ENCODE data around the gene TMEM132E.

TMEM132E gene

GRCh38 chr17:34603974-34604373 is 24.6 kb downstream of the TMEM132E start:
- no peak for TF ChIP-seq CTCF (IDR thresholded peaks at IDR 0.05; ENCODE audit: extremely low read depth, missing control alignments)
- no peak for DNase-seq (ENCODE audit: low spot score)

GRCh38 chr17:34606763-34607162 is 27.4 kb downstream of the TMEM132E start:
- DNase-seq (ENCODE audit: low spot score) = no peak
- TF ChIP-seq CTCF (IDR thresholded peaks at IDR 0.05; ENCODE audit: extremely low read depth, missing control alignments) = no peak

GRCh38 chr17:34607917-34608316 is 28.5 kb downstream of the TMEM132E start:
- no peak for TF ChIP-seq CTCF (IDR thresholded peaks at IDR 0.05; ENCODE audit: extremely low read depth, missing control alignments)
- DNase-seq (ENCODE audit: low spot score) = no peak

- no peak for DNase-seq (ENCODE audit: low spot score)
- TF ChIP-seq CTCF (IDR thresholded peaks at IDR 0.05; ENCODE audit: extremely low read depth, missing control alignments) = no peak
Observed at GRCh38 chr17:34609210-34609609, 29.8 kb downstream of the TMEM132E start.

GRCh38 chr17:34610039-34610438 is 30.7 kb downstream of the TMEM132E start:
- no peak for DNase-seq (ENCODE audit: low spot score)
- no peak for TF ChIP-seq CTCF (IDR thresholded peaks at IDR 0.05; ENCODE audit: extremely low read depth, missing control alignments)

- no peak for TF ChIP-seq CTCF (IDR thresholded peaks at IDR 0.05; ENCODE audit: extremely low read depth, missing control alignments)
- DNase-seq (ENCODE audit: low spot score) = no peak
Observed at GRCh38 chr17:34610506-34610905, 31.1 kb downstream of the TMEM132E start.

GRCh38 chr17:34613064-34614019 is 34.0 kb downstream of the TMEM132E start:
- DNase-seq (ENCODE audit: low spot score) = no peak
- no peak for TF ChIP-seq CTCF (IDR thresholded peaks at IDR 0.05; ENCODE audit: extremely low read depth, missing control alignments)
